GM18868 (cell line): ENCODE data around the gene STX12.
A peak's percentile ranks its signal among the peaks of the same experiment; 100 is the strongest.
"Not testable (repeated sequence)": the region's sequence is repeated elsewhere in the genome, so short reads cannot be mapped to it uniquely, and the experiment has no call there.

Experiments
- ATAC-seq: cut with Tn5 transposase; IDR thresholded peaks from one replicate; pipeline ENCODE4 v1.9.1; 2021; ENCODE audit warnings: mild to moderate bottlenecking, moderate library complexity; ENCODE audit not compliant: unreplicated experiment

The STX12 gene

DNA sequence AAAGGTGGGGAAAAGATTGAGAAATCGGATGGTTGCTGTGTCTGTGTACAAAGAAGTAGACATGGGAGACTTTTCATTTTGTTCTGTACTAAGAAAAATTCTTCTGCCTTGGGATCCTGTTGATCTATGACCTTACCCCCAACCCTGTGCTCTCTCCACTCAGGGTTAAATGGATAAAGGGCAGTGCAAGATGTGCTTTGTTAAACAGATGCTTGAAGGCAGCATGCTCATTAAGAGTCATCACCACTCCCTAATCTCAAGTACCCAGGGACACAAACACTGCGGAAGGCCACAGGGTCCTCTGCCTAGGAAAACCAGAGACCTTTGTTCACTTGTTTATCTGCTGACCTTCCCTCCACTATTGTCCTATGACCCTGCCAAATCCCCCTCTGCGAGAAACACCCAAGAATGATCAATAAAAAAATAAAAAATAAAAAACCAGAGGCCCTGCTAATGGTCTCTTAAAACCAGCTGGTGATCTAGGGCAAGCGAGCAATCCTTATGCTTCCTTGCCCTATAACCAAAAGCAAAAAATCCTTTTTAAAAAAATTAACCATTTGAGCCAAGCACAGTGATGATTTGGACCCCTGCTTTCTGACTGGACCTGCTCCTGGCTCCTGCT is 56.4 kb downstream of the STX12 start:
- not testable (repeated sequence) for ATAC-seq

DNA sequence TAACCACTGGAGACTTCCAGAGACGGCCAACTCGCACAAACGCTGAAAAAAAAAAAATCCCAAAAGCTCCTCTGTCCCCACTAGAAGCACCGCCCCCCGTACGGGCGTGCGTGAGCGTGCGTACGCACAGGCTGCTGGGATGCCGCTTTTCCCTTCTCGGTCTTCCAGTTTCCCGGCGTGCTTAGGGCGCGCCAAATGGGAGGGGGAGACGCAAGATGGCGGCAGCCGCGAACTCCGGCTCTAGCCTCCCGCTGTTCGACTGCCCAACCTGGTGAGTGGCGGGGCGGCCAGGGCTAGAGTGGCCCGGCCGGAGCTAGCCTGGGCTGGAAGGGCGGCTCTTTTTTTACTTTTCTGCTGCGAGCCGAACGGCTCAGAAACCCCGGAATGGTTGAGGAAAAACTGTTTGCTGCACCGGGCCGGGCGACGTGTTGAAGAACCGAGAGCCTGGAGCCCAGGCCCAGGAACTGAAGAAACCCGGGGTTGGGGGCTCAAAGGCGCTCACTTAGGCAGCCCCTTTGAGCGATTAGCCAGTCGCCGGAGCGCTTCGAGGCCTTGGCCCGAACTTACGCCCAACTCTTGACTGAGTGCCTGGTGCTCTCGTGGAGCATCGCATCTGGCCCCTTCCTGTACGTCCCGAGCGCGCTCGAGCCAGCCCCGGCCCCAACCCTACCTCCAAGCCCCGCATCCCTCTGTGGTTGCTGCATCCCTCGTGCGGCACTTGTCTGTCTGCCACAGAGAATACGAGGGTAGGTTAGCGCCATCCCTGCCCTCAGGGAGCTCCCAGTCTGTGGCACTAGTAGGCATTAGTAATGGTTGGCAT is 57.8 kb downstream of the STX12 start, which contains the start of gene PPP1R8:
TSS of gene PPP1R8 (plus strand) at position 162 of the 820 bp plus-strand sequence. CDS start at position 216, 54 bp downstream.
- ATAC-seq, result peak; percentile 92

DNA sequence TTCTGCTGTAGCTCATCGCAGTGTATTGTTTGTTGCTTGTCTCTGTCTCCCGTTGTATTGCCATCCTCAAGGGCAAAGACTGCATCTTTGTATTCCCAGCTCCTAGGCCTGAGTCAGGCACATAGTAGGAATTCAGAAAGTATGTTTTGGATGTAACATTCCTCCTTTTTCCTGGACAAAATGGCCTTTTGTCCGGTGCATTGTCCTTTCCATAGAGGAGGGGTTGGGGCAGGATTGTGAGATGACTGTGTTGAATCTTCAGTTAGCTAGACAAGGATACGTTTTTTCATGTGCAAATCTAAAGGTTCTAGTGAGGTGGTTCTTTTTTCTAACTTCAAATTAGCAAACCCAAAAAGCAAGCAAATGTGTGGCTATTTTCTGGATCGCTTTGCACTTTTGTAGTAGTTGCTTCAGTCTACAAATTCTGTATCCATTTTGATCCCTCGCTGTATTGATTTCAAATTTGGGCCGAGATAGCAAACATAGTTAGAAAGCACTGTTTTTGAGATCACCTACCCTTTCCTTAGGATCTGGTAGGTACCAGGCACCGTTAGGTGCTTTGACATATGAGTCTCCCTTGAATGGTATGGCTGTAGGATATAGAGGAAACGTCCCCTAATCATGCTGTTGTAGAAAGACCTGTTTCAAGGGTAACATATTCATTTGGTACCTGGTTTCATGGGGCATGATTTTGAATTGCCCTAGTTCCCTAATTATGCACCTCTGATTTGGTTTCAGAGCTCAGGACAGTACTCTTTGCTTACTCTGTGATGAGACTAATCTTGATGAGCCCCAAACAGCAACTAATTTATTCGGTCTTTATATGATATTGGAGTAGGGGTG is 58.8 kb downstream of the STX12 start:
- ATAC-seq, result no peak

DNA sequence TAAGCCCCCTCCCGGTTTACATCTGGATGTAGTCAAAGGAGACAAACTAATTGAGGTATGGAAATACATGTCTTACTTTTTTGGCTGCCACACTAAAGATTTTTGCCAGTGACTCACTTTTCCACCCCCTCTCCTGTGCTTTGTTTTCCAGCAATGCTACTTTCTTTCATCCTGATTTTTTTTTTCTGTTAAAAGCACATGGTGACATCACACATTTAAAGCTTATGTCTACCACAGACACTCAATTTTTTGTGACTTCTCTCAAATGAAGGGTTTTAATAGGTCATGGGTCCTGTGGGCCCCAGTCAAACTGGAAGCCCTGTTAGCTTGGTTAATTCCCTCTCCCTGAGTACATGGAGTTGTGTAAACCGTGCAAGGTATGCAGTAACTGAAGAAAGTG is 59.7 kb downstream of the STX12 start:
- ATAC-seq, result no peak

DNA sequence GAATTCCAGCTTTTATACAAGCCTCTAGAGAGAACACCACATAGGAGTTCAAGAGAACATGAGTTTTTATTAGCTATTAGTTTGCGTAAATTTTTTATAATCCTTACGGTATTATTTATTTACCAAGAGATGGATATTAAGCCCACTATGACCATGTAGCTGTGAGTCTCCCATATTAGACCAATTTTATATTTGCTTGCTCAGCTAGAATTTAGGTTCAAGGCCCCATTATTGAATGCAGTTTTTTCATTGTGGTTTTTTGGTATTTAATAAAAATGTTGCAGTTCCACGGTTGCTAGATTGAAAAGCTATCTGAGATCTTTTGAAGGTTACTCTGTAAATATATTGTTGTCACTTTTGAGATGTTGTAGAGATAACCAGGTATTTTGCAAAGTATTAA is 60.5 kb downstream of the STX12 start:
- no peak for ATAC-seq

DNA sequence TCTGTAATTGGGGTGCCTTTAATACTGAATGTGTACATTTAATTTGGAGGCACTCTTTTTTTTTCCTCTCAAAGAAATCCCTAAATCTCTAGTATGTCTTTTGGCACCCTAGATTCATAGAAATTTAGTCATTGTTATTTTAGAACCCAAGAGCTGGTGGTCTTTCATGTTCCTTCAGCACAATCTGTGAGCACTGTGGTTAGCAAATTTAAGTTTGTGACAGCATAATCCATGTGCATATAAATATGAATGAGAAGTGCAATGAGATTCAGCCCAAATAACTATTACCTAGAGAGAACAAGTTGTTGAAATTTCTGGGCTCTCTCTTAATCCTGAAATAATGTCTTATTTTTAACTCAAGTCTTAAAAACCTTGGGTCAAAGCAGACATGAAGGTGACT is 62.0 kb downstream of the STX12 start:
- no peak for ATAC-seq

DNA sequence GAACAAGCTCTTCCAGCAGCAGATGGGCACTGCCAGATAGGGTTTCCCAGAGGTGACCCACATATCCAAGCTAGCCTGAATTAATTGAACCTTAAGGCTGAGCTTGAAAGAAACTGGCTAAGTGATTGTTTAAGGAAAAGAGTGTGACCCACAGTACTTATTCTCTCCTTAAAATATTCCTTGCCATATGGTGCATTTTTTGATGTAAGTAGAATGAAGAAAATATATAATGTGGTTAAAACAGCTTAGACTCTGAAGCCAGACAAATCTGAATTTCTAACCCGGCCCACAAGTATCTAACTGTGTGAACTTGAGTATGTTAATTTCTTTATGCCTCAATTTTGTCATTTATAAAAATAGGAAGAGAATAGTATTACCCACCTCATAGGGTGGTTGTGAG is 62.5 kb downstream of the STX12 start:
- ATAC-seq, result no peak

DNA sequence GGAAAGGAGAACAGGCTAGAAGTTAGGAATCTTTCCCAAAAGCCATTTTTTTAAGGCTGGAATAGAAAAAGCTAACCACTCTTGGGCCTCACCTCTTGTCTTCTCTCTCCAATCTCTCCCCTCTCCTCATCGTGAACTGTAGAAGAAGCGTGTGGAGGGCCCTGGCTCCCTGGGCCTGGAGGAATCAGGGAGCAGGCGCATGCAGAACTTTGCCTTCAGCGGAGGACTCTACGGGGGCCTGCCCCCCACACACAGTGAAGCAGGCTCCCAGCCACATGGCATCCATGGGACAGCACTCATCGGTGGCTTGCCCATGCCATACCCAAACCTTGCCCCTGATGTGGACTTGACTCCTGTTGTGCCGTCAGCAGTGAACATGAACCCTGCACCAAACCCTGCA is 76.9 kb downstream of the STX12 start:
- no peak for ATAC-seq

DNA sequence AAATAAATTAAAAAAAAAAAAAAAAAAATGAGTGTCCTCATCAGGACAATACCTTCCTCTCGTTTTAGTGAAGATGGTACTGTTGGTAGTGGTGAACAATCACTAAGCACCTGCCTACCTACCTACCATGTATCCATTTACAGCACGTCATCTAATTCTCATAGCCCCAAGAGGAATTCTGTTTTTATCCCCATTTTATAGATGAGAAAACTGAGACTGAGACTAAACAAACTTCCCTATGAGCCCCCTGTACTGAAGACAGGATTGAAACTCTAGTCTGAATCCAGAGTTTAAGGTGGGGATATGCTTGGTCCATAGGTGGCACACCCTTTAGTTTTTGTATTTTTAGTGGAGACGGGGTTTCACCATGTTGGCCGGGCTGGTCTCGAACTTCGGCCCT is 82.1 kb downstream of the STX12 start:
- no peak for ATAC-seq

DNA sequence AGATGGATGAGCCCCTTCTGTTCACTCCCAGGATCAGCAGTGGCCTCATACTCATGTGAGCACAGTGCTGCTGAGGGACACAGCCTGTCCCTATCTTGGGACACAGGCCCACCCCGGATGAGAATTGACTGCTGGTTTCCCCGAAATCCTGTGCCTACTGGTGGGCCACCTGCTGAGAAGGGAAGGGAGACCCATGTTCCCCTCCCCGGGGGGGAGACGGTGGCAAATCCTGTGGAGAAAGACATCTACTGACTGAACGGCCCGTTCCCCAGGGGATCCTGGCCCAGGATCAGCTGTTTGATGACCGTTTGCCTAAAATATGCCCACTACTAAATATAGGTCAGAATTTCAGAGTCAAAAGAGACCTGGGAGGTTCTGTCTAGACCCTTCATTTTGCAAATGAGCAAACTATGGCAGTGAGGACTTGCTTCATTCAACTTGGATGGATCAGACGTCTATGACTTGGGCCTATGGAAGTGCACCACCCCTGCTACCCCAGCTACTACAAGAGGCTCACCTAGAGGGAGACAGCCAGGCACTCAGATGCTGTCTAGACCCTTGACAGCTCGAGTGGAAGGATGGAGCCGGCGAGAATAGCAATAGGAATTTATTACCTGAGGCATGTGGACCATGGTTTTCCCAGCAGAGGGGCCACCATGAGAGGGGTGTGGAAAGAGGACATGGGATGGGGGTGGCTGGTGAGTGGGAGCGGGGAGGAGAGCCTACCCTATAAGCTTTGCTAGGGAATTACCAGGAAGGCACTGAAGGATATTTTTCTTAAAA is 83.7 kb downstream of the STX12 start:
- no peak for ATAC-seq

DNA sequence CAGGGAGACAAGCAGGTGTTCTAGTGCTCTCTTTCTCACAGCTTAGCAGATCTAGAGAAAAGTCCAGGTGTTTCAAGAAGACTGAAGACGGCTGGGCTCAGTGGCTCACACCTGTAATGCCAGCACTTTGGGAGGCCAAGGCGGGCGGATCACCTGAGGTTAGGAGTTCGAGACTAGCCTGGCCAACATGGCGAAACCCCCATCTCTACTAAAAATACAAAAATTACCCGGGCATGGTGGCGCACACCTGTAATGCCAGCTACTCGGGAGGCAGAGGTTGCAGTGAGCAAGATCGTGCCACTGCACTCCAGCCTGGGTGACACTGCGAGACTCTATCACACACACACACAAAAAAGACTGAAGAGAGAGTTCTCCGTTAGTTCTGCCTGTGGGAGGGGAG is 84.5 kb downstream of the STX12 start:
- not testable (repeated sequence) for ATAC-seq

DNA sequence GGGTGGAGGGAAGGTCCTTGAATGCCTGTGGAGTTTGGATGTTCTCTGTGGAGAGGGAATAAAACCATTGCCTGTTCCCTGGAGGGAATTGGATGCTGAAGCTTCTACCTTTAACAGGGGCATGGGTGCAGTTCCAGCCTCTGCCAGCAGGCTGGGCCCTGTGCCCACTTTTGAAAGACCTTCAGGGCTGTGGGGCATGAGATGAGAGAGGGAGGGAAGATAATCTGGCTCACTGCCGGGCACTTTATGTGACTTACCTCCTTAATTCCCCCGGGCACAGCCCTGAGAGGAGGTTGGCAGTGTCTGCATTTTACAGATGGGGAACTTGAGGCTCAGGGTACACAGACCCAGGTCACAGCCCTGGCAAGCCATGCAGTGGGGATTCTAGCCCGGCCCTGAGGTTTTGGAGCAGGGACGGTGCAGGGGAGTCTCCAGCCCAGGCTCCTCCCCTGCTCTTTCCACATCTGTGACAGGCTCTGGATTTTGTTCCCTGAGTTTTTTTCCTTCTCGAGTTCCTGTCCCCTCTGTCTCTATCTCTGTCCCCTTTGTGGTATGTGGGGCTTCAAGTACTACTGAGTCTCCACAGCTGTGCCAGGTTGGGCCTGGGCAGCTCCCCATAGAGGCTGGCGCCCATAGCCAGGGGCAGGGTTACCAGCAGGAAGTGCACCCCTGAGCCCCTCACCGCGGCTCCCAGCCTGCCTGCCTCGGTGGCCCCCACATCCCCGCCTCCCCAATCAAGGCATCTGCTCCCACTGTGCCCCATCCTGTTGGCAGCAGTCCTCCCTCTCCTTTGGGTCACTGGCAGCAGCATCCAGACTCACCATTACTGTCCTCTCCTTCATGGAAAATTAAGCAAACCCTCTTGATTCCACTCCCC is 85.3 kb downstream of the STX12 start:
- no peak for ATAC-seq

DNA sequence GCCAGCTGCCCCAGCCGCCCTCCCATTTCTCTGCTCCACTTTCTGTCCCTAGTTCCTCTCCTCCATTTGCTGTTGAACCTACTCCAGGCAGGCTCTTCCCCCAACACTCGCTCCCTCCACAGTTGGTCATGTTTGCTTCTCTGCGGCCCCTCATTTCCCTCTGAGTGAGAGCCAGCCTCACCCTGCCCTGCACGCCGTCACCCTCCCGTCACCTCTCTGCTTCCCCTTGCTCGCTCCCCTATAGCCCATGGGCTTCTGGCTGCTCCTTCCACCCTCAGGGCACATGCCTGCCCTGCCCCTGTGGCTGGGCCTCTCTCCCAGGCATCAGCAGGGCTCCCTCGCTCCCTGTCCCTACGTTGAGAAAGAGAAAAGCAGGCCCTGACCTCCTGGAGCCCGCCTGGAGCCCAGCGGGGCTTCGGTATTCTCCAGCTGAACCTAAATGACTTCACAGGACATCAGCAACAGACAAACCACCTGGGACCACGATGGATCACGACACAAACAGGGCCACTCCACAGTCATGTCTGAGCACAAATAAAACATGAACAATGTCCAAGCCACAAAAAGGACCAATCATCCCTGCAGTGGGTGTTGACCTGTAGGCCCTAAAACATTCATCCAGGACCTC is 86.0 kb downstream of the STX12 start:
- no peak for ATAC-seq

DNA sequence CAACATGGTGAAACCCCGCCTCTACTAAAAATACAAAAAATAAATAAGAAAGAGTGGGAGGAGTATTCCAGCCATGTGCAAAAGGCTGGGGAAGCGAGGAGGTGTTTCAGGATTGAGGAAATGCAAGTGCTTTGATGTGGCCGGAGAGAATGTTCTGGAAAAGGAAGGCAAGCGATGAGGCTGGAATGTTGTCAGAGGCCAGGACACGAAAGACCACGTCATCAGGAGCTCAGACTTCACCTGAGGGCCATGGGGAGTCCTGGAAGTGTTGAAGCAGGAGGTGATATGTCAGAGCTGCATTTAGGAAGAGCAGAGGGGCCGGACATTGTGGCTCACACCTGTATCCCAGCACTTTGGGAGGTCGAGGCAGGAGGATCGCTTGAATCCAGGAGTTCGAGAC is 88.4 kb downstream of the STX12 start:
- no peak for ATAC-seq

DNA sequence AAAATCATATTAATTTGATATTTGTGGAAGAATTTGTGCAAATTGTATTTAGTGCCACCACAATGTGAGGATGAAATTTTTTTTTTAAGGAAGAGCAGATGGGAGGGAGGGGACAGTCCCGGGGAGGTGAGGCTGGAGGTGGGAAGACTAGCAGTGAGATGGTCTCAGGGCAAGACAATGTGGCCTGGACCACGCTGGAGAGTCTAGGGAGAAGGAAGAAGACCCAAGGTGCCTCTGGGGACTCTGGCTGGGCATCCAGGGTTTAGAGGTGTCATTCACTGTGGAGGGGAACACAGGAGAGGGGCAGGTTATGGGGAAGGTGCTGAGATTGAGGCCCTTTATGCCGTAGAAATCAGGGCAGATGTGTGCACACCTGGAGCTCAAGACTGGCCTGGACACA is 89.0 kb downstream of the STX12 start:
- no peak for ATAC-seq

DNA sequence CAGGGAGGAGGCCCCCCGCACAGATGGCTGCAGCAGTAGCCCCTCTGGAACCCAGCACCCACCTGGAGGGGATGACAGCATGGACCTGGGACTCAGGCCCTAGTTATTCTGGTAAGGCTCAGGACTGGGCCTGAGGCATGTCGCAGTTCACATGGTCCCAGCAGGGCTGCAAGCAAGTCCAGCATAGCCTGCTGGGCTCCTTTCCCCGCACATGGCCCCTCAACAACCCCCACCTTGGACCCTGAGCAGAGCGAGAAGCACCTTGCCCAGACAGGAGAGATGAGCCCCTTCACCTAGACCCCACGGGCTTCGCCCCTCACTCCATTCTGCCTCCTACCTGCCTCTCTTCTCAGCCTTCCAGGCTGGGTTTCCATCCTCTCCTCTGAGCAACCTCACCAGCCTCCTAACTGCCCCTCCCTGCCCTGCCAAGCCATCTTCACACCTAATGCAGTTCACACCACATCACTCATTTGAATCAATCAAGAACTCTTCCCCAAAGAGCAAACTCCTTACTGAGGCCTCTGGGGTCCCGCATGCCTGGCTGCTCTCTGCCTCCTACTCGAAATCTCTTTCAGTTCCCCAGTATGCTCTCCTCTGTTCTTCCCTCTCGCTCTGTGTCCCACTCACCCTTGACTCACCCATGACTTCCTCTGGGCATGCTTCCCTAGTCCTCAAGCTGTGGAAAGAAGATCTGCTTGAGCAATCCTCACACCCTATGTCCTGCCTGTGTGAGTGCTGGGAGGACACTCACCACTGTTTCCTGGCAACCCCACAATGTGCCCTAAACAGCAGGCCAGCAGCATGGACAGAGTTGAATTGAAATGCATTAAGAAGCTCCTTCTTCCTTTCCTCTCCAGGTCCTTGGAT is 89.9 kb downstream of the STX12 start:
- ATAC-seq, result no peak

DNA sequence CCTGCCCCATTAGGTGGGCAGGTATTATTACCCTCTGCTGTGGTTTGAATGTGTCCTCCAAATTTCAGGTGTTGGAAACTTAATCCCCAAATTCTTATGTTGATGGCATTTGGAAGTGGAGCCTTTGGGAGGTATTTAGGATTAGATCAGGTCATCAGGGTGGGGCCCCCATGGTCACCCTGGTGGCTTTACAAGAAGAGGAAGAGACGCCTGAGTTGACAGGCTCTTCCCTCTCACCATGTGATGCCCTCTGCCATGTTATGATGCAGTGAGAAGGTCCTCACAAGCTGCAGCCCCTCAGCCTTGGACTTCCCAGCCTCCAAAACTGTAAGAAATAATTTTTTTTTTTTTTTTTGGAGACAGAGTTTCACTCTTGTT is 90.5 kb downstream of the STX12 start:
- ATAC-seq, result no peak

DNA sequence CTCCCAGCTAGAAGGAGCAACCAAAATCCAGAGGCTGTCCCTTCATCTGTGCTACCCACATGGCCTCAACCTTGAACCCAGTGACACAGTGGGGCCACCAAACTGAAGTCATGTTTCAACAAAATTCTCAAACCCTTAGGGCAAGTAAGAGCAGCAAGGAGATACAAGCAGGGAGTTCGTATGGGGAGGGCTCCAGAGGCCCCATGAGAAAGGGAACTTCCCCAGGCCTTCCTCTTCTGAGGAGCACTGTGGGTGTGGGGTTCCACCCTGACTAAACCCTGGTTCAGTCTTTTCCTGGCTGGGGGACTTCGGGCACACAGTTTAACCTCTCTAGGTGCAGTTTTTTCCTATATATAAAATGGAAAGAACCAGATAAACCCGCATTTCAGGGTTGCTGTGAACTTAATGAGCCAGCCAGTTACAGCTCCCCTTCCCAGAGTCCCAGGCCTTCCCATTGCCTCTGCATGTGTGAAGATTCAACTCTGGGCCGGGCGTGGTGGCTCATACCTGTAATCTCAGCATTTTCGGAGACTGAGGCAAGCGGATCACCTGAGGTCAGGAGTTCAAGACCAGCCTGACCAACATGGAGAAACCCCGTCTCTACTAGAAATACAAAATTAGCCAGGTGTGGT is 91.4 kb downstream of the STX12 start:
- ATAC-seq, result no peak
